GM12878 (cell line): Measurements from ENCODE around the gene DOK7.

Source experiments
- CBX5 ChIP-seq: sonication (generic); IDR thresholded peaks from 2 replicates; pipeline ENCODE4 v1.6.1; 2016; ENCODE audit warnings: low read depth, moderate library complexity, mild to moderate bottlenecking, inconsistent platforms
- CHD4 ChIP-seq: fragments of 200-600 bp; sonication (generic); IDR thresholded peaks from 2 replicates; pipeline ENCODE4 v1.6.1; 2016; ENCODE audit warnings: mild to moderate bottlenecking
- HDAC6 ChIP-seq: fragments of 200-600 bp; sonication (generic); IDR thresholded peaks from one replicate; pipeline ENCODE4 v1.8.0; 2017; ENCODE audit warnings: antibody characterized with exemption; ENCODE audit not compliant: unreplicated experiment
- KDM1A ChIP-seq: fragments of 200-600 bp; sonication (generic); IDR thresholded peaks from 2 replicates; pipeline ENCODE4 v1.6.1; 2016; ENCODE audit warnings: borderline replicate concordance
- MXI1 ChIP-seq: fragments of 150-350 bp; IDR thresholded peaks from 2 replicates; pipeline ENCODE4 v1.6.1; 2011; ENCODE audit warnings: low read depth, mild to moderate bottlenecking, inconsistent platforms, low read length, improper control_type of control experiment
- MYC ChIP-seq: IDR thresholded peaks from 2 replicates; pipeline ENCODE4 v1.6.1; 2011; ENCODE audit warnings: mild to moderate bottlenecking, low read length, moderate library complexity, inconsistent platforms; ENCODE audit not compliant: insufficient read depth, insufficient replicate concordance, insufficient read length, severe bottlenecking
- NFXL1 ChIP-seq: fragments of 450-650 bp; IDR thresholded peaks from 2 replicates; pipeline ENCODE4 v1.6.1; 2017; ENCODE audit warnings: antibody characterized with exemption, mild to moderate bottlenecking, borderline replicate concordance
- SMC3 ChIP-seq: IDR thresholded peaks from 2 replicates; pipeline ENCODE4 v1.6.1; 2011; ENCODE audit warnings: low read length, improper control_type of control experiment, borderline replicate concordance
- TF ChIP-seq, protein P1 (sequence below), 3 experiments: IDR thresholded peaks in 2 of 3; conservative IDR thresholded peaks in 1 of 3; 2 replicates each; pipeline ENCODE4 v1.5.1; 2011; ENCODE audit warnings: low read depth in 3 of 3, low read length in 3 of 3, mild to moderate bottlenecking in 3 of 3, control low read depth in 2 of 3, moderate library complexity in 2 of 3, inconsistent platforms in 1 of 3, mixed read lengths in 1 of 3; ENCODE audit not compliant: control insufficient read depth in 2 of 3, insufficient read depth in 1 of 3; ENCODE audit errors: extremely low read depth in 1 of 3
- TF ChIP-seq, protein P2 (sequence below): fragments of 450-650 bp; IDR thresholded peaks from 2 replicates; pipeline ENCODE4 v1.6.1; 2017; ENCODE audit warnings: low read depth, mild to moderate bottlenecking, moderate library complexity
- TF ChIP-seq, protein P3 (sequence below): IDR thresholded peaks from 2 replicates; pipeline ENCODE4 v1.6.1; 2011; ENCODE audit warnings: low read depth, low read length, improper control_type of control experiment, borderline replicate concordance
- TF ChIP-seq, protein P4 (sequence below): fragments of 450-650 bp; formaldehyde crosslinking; IDR thresholded peaks from 2 replicates; pipeline ENCODE4 v1.5.0; 2022; ENCODE audit warnings: mild to moderate bottlenecking, missing genetic modification characterization

DNA sequence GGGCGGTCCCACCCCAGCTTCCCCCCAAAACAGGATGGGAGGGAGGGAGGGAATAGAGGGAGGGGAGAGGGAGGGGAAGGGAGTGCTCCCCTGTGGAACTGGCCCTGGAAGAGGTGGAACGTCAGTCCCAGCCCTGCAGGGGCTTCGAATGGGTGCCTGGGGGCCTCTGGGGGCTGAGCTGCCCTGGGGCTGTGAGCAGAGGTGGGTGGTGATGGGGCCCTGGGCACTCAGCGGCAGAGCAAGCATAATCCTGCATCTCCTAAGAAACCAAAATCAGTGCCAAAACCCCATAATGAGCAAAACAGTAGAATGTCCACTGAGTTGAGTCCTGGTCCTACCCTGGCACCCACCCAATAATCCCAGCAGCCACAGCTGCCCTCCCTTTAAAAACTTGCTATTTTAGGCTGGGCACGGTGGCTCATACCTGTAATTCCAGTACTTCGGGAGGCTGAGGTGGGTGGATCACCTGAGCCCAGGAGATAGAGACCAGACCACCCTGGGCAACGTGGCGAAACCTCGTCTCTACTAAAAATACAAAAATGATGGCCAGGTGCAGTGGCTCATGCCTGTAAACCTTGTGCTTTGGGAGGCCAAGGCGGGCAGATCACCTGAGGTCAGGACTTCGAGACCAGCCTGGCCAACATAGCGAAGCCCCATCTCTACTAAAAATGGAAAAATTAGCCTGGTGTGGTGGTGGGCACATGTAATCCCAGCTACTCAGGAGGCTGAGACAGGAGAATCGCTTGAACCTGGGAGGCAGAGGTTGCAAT lies 11.1 kb downstream of the DOK7 start:
- TF ChIP-seq NFXL1 (no peak), MXI1 (no peak), CHD4 (no peak), SMC3 (no peak), MYC (no peak), CBX5 (no peak), KDM1A (no peak), HDAC6 (no peak)
- TF ChIP-seq, protein P1, sequence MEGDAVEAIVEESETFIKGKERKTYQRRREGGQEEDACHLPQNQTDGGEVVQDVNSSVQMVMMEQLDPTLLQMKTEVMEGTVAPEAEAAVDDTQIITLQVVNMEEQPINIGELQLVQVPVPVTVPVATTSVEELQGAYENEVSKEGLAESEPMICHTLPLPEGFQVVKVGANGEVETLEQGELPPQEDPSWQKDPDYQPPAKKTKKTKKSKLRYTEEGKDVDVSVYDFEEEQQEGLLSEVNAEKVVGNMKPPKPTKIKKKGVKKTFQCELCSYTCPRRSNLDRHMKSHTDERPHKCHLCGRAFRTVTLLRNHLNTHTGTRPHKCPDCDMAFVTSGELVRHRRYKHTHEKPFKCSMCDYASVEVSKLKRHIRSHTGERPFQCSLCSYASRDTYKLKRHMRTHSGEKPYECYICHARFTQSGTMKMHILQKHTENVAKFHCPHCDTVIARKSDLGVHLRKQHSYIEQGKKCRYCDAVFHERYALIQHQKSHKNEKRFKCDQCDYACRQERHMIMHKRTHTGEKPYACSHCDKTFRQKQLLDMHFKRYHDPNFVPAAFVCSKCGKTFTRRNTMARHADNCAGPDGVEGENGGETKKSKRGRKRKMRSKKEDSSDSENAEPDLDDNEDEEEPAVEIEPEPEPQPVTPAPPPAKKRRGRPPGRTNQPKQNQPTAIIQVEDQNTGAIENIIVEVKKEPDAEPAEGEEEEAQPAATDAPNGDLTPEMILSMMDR (IDR thresholded peaks at IDR 0.05 in 2 of 3, conservative IDR thresholded peaks at IDR 0.05 in 1 of 3; ENCODE audit: control insufficient read depth in 2 of 3, extremely low read depth in 1 of 3, insufficient read depth in 1 of 3, low read depth in 3 of 3, low read length in 3 of 3): no peak
- TF ChIP-seq, protein P2, sequence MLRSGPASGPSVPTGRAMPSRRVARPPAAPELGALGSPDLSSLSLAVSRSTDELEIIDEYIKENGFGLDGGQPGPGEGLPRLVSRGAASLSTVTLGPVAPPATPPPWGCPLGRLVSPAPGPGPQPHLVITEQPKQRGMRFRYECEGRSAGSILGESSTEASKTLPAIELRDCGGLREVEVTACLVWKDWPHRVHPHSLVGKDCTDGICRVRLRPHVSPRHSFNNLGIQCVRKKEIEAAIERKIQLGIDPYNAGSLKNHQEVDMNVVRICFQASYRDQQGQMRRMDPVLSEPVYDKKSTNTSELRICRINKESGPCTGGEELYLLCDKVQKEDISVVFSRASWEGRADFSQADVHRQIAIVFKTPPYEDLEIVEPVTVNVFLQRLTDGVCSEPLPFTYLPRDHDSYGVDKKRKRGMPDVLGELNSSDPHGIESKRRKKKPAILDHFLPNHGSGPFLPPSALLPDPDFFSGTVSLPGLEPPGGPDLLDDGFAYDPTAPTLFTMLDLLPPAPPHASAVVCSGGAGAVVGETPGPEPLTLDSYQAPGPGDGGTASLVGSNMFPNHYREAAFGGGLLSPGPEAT: no peak
- TF ChIP-seq, protein P3, sequence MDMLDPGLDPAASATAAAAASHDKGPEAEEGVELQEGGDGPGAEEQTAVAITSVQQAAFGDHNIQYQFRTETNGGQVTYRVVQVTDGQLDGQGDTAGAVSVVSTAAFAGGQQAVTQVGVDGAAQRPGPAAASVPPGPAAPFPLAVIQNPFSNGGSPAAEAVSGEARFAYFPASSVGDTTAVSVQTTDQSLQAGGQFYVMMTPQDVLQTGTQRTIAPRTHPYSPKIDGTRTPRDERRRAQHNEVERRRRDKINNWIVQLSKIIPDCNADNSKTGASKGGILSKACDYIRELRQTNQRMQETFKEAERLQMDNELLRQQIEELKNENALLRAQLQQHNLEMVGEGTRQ: no peak
- TF ChIP-seq, protein P4, sequence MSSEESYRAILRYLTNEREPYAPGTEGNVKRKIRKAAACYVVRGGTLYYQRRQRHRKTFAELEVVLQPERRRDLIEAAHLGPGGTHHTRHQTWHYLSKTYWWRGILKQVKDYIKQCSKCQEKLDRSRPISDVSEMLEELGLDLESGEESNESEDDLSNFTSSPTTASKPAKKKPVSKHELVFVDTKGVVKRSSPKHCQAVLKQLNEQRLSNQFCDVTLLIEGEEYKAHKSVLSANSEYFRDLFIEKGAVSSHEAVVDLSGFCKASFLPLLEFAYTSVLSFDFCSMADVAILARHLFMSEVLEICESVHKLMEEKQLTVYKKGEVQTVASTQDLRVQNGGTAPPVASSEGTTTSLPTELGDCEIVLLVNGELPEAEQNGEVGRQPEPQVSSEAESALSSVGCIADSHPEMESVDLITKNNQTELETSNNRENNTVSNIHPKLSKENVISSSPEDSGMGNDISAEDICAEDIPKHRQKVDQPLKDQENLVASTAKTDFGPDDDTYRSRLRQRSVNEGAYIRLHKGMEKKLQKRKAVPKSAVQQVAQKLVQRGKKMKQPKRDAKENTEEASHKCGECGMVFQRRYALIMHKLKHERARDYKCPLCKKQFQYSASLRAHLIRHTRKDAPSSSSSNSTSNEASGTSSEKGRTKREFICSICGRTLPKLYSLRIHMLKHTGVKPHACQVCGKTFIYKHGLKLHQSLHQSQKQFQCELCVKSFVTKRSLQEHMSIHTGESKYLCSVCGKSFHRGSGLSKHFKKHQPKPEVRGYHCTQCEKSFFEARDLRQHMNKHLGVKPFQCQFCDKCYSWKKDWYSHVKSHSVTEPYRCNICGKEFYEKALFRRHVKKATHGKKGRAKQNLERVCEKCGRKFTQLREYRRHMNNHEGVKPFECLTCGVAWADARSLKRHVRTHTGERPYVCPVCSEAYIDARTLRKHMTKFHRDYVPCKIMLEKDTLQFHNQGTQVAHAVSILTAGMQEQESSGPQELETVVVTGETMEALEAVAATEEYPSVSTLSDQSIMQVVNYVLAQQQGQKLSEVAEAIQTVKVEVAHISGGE (CRISPR knock-in tag): no peak
